DND-41 (cell line): ENCODE data around the gene INPP5K.

Experiments
- CTCF ChIP-seq: IDR thresholded peaks from 2 replicates; pipeline ENCODE4 v1.5.1; 2012; ENCODE audit warnings: borderline replicate concordance, low read length, moderate library complexity, mild to moderate bottlenecking; ENCODE audit not compliant: poor library complexity, severe bottlenecking; ENCODE audit errors: extremely low read depth
- EZH2 ChIP-seq: IDR thresholded peaks from 3 replicates; pipeline ENCODE4 v1.6.1; 2012; ENCODE audit warnings: borderline replicate concordance, low read depth, mild to moderate bottlenecking, moderate library complexity, low read length, inconsistent platforms; ENCODE audit not compliant: severe bottlenecking

- TF ChIP-seq CTCF (peak; percentile 54), EZH2 (no peak)
These were observed 16.6 kb upstream of the INPP5K start for GRCh38 chr17:1532836-1533602.
